KMS-11 (cell line): ENCODE data around the gene BUD13.

Experiments used
- H2AFZ ChIP-seq: fragments of 200-600 bp; sonication (generic); 2 replicates; pipeline ENCODE4 v1.6.1; 2016; ENCODE audit warnings: antibody characterized with exemption, mixed run types, low read depth
- H3K27ac ChIP-seq: fragments of 200-600 bp; sonication (generic); 2 replicates; pipeline ENCODE4 v1.6.1; 2016; ENCODE audit warnings: mild to moderate bottlenecking, mixed run types
- H3K27me3 ChIP-seq: fragments of 200-600 bp; sonication (generic); 2 replicates; pipeline ENCODE4 v1.6.1; 2017; ENCODE audit warnings: mild to moderate bottlenecking, low read depth, mixed run types, moderate library complexity; ENCODE audit not compliant: insufficient read depth
- H3K36me3 ChIP-seq: fragments of 200-600 bp; sonication (generic); 2 replicates; pipeline ENCODE4 v1.6.1; 2017; ENCODE audit warnings: mild to moderate bottlenecking, mixed run types; ENCODE audit not compliant: insufficient read depth
- H3K4me1 ChIP-seq: fragments of 200-600 bp; sonication (generic); 2 replicates; pipeline ENCODE4 v1.6.1; 2016; ENCODE audit warnings: mild to moderate bottlenecking, low read depth, mixed run types; ENCODE audit not compliant: poor library complexity, severe bottlenecking
- H3K4me2 ChIP-seq: fragments of 200-600 bp; sonication (generic); 2 replicates; pipeline ENCODE4 v1.7.0; 2016; ENCODE audit warnings: mild to moderate bottlenecking, mixed run types
- H3K4me3 ChIP-seq: fragments of 200-600 bp; sonication (generic); IDR thresholded peaks from 2 replicates; pipeline ENCODE4 v1.6.1; 2017; ENCODE audit warnings: low read depth, low read length, mixed read lengths; ENCODE audit not compliant: insufficient read depth
- H3K79me2 ChIP-seq: fragments of 200-600 bp; sonication (generic); 2 replicates; pipeline ENCODE4 v1.6.1; 2016; ENCODE audit warnings: low read depth, mixed run types; ENCODE audit not compliant: insufficient read depth
- H3K9ac ChIP-seq: fragments of 200-600 bp; sonication (generic); 2 replicates; pipeline ENCODE4 v1.6.1; 2016; ENCODE audit warnings: mild to moderate bottlenecking, mixed run types
- H4K20me1 ChIP-seq: fragments of 200-600 bp; sonication (generic); 2 replicates; pipeline ENCODE4 v1.6.1; 2016; ENCODE audit warnings: mild to moderate bottlenecking, mixed run types; ENCODE audit not compliant: insufficient read depth
- TF ChIP-seq, protein P1 (sequence below): fragments of 200-600 bp; sonication (generic); conservative IDR thresholded peaks from 2 replicates; pipeline ENCODE4 v1.6.1; 2017; ENCODE audit warnings: low read depth, mild to moderate bottlenecking, antibody characterized with exemption, low read length, moderate library complexity, mixed read lengths

The BUD13 gene

DNA sequence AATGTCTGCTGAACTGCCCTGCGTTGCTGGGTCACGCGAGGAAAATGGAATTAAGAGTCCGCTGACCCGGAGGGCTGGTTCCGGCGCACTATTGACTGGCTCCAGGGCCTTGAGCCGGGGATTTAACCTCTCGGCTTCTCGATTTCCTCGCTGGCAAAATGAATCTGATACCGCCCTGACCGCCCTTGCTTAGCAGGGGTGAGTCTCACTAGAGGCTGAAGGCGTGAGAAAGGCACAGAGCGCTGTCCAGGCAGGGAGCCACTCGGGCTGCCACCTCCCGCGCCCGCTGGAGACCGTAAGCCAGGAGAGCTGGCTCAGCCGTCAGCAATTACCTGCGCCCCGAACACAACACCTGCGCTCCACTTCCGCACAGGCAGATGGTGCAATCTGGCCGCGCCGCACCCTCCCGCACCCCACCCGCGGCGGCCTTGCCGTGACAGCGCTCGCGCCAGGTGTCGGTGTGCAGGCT, 65.6 kb downstream of the BUD13 start:
- Histone ChIP-seq H3K27me3 (no peaks in the 10 kb centered on the region), H3K79me2 (no peaks in the 10 kb centered on the region), H2AFZ (no peak overlapping the region), H3K36me3 (no peaks in the 10 kb centered on the region), H3K4me3 (no peak overlapping the region), H3K27ac (no peak overlapping the region), H3K9ac (no peak overlapping the region), H3K4me1 (no peaks in the 10 kb centered on the region), H4K20me1 (no peaks in the 10 kb centered on the region), H3K4me2 (no peak overlapping the region)
- TF ChIP-seq, protein P1, sequence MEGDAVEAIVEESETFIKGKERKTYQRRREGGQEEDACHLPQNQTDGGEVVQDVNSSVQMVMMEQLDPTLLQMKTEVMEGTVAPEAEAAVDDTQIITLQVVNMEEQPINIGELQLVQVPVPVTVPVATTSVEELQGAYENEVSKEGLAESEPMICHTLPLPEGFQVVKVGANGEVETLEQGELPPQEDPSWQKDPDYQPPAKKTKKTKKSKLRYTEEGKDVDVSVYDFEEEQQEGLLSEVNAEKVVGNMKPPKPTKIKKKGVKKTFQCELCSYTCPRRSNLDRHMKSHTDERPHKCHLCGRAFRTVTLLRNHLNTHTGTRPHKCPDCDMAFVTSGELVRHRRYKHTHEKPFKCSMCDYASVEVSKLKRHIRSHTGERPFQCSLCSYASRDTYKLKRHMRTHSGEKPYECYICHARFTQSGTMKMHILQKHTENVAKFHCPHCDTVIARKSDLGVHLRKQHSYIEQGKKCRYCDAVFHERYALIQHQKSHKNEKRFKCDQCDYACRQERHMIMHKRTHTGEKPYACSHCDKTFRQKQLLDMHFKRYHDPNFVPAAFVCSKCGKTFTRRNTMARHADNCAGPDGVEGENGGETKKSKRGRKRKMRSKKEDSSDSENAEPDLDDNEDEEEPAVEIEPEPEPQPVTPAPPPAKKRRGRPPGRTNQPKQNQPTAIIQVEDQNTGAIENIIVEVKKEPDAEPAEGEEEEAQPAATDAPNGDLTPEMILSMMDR, result no peak

DNA sequence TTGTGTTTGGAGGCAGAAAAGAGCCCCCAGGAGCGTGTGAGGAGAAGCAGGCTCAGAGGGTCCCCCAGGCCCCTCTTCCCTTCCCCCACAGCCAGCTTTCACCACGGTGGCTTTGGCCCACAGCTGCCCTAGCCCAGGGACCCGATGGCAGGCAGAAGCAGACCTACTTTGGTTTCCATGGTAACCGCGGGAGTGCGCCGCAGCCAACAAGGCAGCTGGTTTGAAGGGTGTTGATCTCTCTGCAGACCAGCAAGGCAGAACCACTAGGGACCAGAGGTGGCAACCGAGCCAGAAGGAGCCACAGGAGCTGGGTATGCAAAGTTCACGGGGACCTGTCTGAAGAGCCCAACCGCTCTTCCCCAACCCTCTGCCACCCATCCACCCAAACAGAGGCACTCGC, 69.4 kb downstream of the BUD13 start:
- H3K79me2 ChIP-seq, result no peaks in the 10 kb centered on the region
- no peaks in the 10 kb centered on the region for H3K36me3 ChIP-seq
- no peak overlapping the region for H3K4me2 ChIP-seq
- H3K27me3 ChIP-seq, result no peaks in the 10 kb centered on the region
- H3K4me1 ChIP-seq, result no peaks in the 10 kb centered on the region
- no peaks in the 10 kb centered on the region for H4K20me1 ChIP-seq
- TF ChIP-seq, protein P1, result no peak
- H3K9ac ChIP-seq, result no peak overlapping the region
- no peak overlapping the region for H3K4me3 ChIP-seq
- no peak overlapping the region for H3K27ac ChIP-seq
- H2AFZ ChIP-seq, result no peak overlapping the region

DNA sequence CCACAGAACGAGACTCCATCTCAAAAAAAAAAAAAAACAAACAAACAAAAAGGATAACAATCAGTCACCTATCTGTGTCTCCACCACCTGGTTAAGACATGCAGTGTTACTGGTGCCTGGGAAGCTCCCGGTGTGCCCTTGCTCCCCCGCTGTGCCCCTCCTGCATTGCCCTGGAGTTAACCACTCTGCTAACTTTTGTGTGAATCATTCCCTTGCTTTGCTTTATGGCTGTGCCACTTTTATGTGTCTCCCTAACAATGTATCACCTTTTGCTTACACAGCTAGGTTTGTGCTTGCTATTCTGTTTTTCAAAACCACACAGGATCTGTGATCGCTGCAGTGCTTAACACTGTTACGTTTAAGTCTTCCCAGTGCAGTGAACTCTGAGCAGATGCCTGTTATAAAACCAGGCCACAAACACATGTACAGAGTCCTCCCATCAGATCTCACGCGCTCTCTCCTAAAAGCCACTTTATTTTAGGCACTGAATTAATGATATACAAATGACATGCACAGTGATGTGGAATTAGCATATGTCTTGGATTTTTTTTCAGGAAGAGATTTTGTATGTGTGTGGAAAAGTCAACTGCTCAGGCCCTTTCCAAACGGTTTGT, 69.9 kb downstream of the BUD13 start:
- Histone ChIP-seq H4K20me1 (no peaks in the 10 kb centered on the region), H3K27me3 (no peaks in the 10 kb centered on the region), H3K4me2 (no peak overlapping the region), H3K79me2 (no peaks in the 10 kb centered on the region), H3K36me3 (no peaks in the 10 kb centered on the region), H3K9ac (no peak overlapping the region), H2AFZ (no peak overlapping the region), H3K4me1 (no peaks in the 10 kb centered on the region), H3K27ac (no peak overlapping the region), H3K4me3 (no peak overlapping the region)
- TF ChIP-seq, protein P1, result no peak

DNA sequence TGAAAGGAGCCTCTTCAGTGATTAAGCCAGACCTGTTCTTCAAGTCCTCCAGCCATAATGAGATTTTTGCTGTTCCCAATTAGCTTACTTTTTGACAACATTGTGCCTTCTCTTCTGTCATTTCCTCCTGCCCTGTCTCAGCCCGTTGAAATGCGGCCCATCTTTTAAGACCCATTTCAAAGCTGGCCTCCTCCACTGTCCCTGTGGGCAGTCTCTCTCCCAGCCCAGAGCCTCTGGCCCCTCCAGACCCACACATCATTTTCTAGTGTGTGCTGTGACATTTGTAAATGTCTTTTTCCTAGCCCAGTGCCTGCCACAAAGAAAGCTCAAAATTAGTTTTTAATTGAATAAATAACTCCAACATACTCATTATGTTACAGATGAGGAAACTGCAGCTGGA, 70.9 kb downstream of the BUD13 start:
- H2AFZ ChIP-seq, result no peak overlapping the region
- TF ChIP-seq, protein P1, result no peak
- H3K27ac ChIP-seq, result no peak overlapping the region
- H3K4me1 ChIP-seq, result no peaks in the 10 kb centered on the region
- no peaks in the 10 kb centered on the region for H3K79me2 ChIP-seq
- H3K9ac ChIP-seq, result no peak overlapping the region
- no peak overlapping the region for H3K4me3 ChIP-seq
- H3K27me3 ChIP-seq, result no peaks in the 10 kb centered on the region
- H4K20me1 ChIP-seq, result no peaks in the 10 kb centered on the region
- H3K4me2 ChIP-seq, result no peak overlapping the region
- H3K36me3 ChIP-seq, result no peaks in the 10 kb centered on the region
